ENCODE measurements around the gene SYNE1. TPM values are rescaled to one million over a fixed set of nuclear protein-coding genes. Genes with fewer than 3 reads are reported as not detected.

Gene SYNE1
- total and polyA plus RNA-seq, 10 of the 15 experiments (the other 5 are each of a cell fraction or from before 2014, with no cell fraction given): 2.3 to 28.7 (median 14.1) TPM

GRCh38 chr6:152223636-152224035, 413.5 kb downstream of the SYNE1 start (continued):
- TF ChIP-seq NKRF (conservative IDR thresholded peaks at IDR 0.05): no peak
- TF ChIP-seq ZBTB33 (IDR thresholded peaks at IDR 0.05): no peak
- no peak for TF ChIP-seq HDAC6 (IDR thresholded peaks at IDR 0.05; ENCODE audit: unreplicated experiment)

- H3K9ac ChIP-seq (ENCODE audit: control insufficient read depth, insufficient read depth, low read length): no peak overlapping the region
- no peak overlapping the region for H3K4me2 ChIP-seq (ENCODE audit: control insufficient read depth, insufficient read depth)
- BruUV-seq (replicated peaks): no TSS peak
- H3K4me1 ChIP-seq (ENCODE audit: control insufficient read depth, insufficient read depth, low read length): no peaks in the 10 kb centered on the region
- no peaks in the 10 kb centered on the region for H3K79me2 ChIP-seq (ENCODE audit: control insufficient read depth, insufficient read depth, low read length)
- FAIRE-seq (no peak), DNase-seq (ENCODE audit: low read depth, low spot score) (no peak), ATAC-seq (no peak)
- ChIA-PET RAD21 (ENCODE audit: unreplicated experiment) (no interaction called here), POLR2A (interaction anchor here (1.0 kb wide), 1 partner anchor 11 kb away, joined by 3 read pairs; no protein-coding TSS in a partner anchor), CTCF (interaction anchor here (1.5 kb wide), 1 partner anchor 457 kb away, joined by 5 read pairs; no protein-coding TSS in a partner anchor), SMC1A (ENCODE audit: uncharacterized antibody, unreplicated experiment) (interaction anchor here (0.6 to 2.0 kb wide), 2 partner anchors 24 to 37 kb away, joined by 3 to 4 read pairs; no protein-coding TSS in a partner anchor)
- in situ Hi-C loops (cut with MboI): no loop called here
- peaks cover 4 to 13% of the 10 kb centered on the region in 2 experiments for H3K36me3 ChIP-seq (ENCODE audit: control insufficient read depth in 2 of 2, insufficient read depth in 2 of 2, low read length in 1 of 2)
- TF ChIP-seq SIX5 (IDR thresholded peaks at IDR 0.05; ENCODE audit: low read depth, low read length, severe bottlenecking): no peak
- peak; percentile 94; the same call in 1 of the 2 replicates for TF ChIP-seq CBX5 (IDR thresholded peaks at IDR 0.05; ENCODE audit: low read depth)
- 88% methylated on average over 4 of the region's 4 CpGs for WGBS (ENCODE audit: insufficient coverage, insufficient replicate concordance, low lambda C conversion rate, missing lambda C conversion rate)
- H2AFZ ChIP-seq (ENCODE audit: control insufficient read depth, low read depth, low read length): no peak overlapping the region
- no peak overlapping the region for H3K27ac ChIP-seq (ENCODE audit: control insufficient read depth, insufficient read depth)
- no peaks in the 10 kb centered on the region for H3K27me3 ChIP-seq (replicated peaks in 1 of 2; ENCODE audit: control insufficient read depth in 2 of 2, insufficient read depth in 2 of 2, low read length in 1 of 2)
- H3K9me3 ChIP-seq (replicated peaks; ENCODE audit: control insufficient read depth, insufficient read depth, low read length): peaks cover 9% of the 10 kb centered on the region; the same call in 2 of the 3 replicates
- intact Hi-C loops (cut with micrococcal nuclease; ENCODE audit: unreplicated experiment): no loop called here
- no peaks in the 10 kb centered on the region for H4K20me1 ChIP-seq (ENCODE audit: control insufficient read depth, insufficient read depth)
- H3K4me3 ChIP-seq: no peak overlapping the region
These were observed 415.1 kb downstream of the SYNE1 start for GRCh38 chr6:152221806-152222628.
